Heart left ventricle (tissue), 13 donors: Measurements from ENCODE around the gene GAGE12J.

Experiments
- POLR2A ChIP-seq, 2 donors: fragments of 450-650 bp; IDR thresholded peaks; one replicate each; pipeline ENCODE4 v1.6.1; 2017; ENCODE audit warnings: antibody characterized with exemption in 2 of 2, mild to moderate bottlenecking in 2 of 2, moderate library complexity in 2 of 2
- TF ChIP-seq, protein P1 (sequence below), 12 donors: fragments of 200-600 bp; sonication (generic) in 4 of 12; IDR thresholded peaks; one replicate each; pipeline versions ENCODE4 v1.5.0 to v1.8.0; 2018 to 2022; ENCODE audit warnings: antibody characterized with exemption in 12 of 12, mild to moderate bottlenecking in 5 of 12
- donor health status: ischemic (EF 13 %, LVEDD 7.1; RV severe dilation, severe dysfunction).
- donor health status: DM: no; HTN: yes; CAD: no.
- donor health status: DM: no; HTN: no; CAD: no.
- donor health status: ischemic (EF 25% LVEDD 6.9; RV normal size, moderate dysfunction).
- donor health status: ischemic (EF 25% LVEDD 5.7; RV mildly dilated, moderate dysfunction).
- donor health status: ischemic (EF 35%, LVEDD 5.7; RV mildly dilated, moderate dysfunction).
- donor health status: nonischemic (EF 11% LVEDD 7.7; RV severe dilation, severe dysfunction).
- donor health status: DM: yes; HTN: yes; CAD: no.
- donor health status: PGD.
- donor health status: ischemic (EF 29% LVEDD 5.4; RV normal size, mild dysfunction).
- donor health status: nonischemic (EF 23%, LVEDD 6.1; RV moderate dilation, normal function).

- TF ChIP-seq, protein P1, sequence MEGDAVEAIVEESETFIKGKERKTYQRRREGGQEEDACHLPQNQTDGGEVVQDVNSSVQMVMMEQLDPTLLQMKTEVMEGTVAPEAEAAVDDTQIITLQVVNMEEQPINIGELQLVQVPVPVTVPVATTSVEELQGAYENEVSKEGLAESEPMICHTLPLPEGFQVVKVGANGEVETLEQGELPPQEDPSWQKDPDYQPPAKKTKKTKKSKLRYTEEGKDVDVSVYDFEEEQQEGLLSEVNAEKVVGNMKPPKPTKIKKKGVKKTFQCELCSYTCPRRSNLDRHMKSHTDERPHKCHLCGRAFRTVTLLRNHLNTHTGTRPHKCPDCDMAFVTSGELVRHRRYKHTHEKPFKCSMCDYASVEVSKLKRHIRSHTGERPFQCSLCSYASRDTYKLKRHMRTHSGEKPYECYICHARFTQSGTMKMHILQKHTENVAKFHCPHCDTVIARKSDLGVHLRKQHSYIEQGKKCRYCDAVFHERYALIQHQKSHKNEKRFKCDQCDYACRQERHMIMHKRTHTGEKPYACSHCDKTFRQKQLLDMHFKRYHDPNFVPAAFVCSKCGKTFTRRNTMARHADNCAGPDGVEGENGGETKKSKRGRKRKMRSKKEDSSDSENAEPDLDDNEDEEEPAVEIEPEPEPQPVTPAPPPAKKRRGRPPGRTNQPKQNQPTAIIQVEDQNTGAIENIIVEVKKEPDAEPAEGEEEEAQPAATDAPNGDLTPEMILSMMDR (IDR thresholded peaks at IDR 0.05), result no peak
- no peak for TF ChIP-seq POLR2A (IDR thresholded peaks at IDR 0.05)
These were observed 21.1 kb upstream of the GAGE12J start for GRCh38 chrX:49300703-49301102.
